Endothelial cell of umbilical vein (primary cell): ENCODE measurements around the gene SFMBT1. TPM values are rescaled to one million over a fixed set of nuclear protein-coding genes. Genes with fewer than 3 reads are reported as not detected.

Experiments used
- BruUV-seq: library from RNA; stranded (reverse); fragments of 400-500 nt; replicated peaks from 2 replicates; lab custom pipeline; 2021; lab: Mats Ljungman, UMichigan
- CTCF ChIA-PET: fragments of 300-600, 350-600 bp; sonication (Branson Sonifier 250); formaldehyde crosslinking; loops from one replicate; lab custom pipeline; 2021; ENCODE audit warnings: antibody characterized with exemption, inconsistent platforms; lab: Charles Lee
- POLR2A ChIA-PET: fragments of 300-600, 350-600 bp; sonication (Branson Sonifier 250); formaldehyde crosslinking; loops from one replicate; lab custom pipeline; 2021; ENCODE audit warnings: antibody characterized with exemption, inconsistent platforms; lab: Charles Lee
- DNase-seq: peaks from one replicate; pipeline ENCODE4 v3.0.0-alpha.2; 2011; ENCODE audit warnings: low read depth, low spot score
- FAIRE-seq: peaks from 2 replicates; lab custom pipeline; 2011; peaks lifted over from hg19 to GRCh38; lab: Jason Lieb, UNC
- H2AFZ ChIP-seq: 2 replicates; pipeline ENCODE4 v1.6.0; 2012; ENCODE audit warnings: low read depth, low read length, control low read depth, inconsistent platforms
- H3K27ac ChIP-seq: 2 replicates; pipeline ENCODE4 v1.5.1; 2011; ENCODE audit warnings: low read depth, mild to moderate bottlenecking, control low read depth, low read length, moderate library complexity; ENCODE audit not compliant: insufficient read depth
- H3K27me3 ChIP-seq, 2 experiments: 2 replicates each; pipeline versions ENCODE4 v1.6.0 to v1.6.1; 2011; ENCODE audit warnings: low read length in 2 of 2, mixed read lengths in 1 of 2; ENCODE audit not compliant: control insufficient read depth in 2 of 2, insufficient read depth in 2 of 2
- H3K36me3 ChIP-seq, 2 experiments: 2 replicates in 1 of 2; 3 replicates in 1 of 2; pipeline ENCODE4 v1.5.1; 2011; ENCODE audit warnings: low read length in 2 of 2, mild to moderate bottlenecking in 1 of 2, moderate library complexity in 1 of 2; ENCODE audit not compliant: control insufficient read depth in 2 of 2, insufficient read depth in 2 of 2; ENCODE audit errors: extremely low read depth in 1 of 2
- H3K4me1 ChIP-seq: 3 replicates; pipeline ENCODE4 v1.5.1; 2011; ENCODE audit warnings: mild to moderate bottlenecking, low read length; ENCODE audit not compliant: control insufficient read depth, insufficient read depth; ENCODE audit errors: extremely low read depth
- H3K4me2 ChIP-seq: 2 replicates; pipeline ENCODE4 v1.6.1; 2011; ENCODE audit warnings: low read length, control low read depth, mixed read lengths; ENCODE audit not compliant: insufficient read depth
- H3K4me3 ChIP-seq, 3 experiments: fragments of 200-600 bp in 1 of 3; sonication (generic), shearing (Covaris generic) in 1 of 3; replicated peaks in 1 of 3; 2 replicates each; pipeline ENCODE4 v1.5.1; 2011 to 2016; ENCODE audit warnings: control low read depth in 3 of 3, low read length in 3 of 3, mild to moderate bottlenecking in 2 of 3, inconsistent platforms in 1 of 3, low read depth in 1 of 3, moderate library complexity in 1 of 3; ENCODE audit not compliant: insufficient read depth in 1 of 3
- H3K79me2 ChIP-seq: 2 replicates; pipeline ENCODE4 v1.6.0; 2012; ENCODE audit warnings: low read length, inconsistent platforms; ENCODE audit not compliant: control insufficient read depth, insufficient read depth
- H3K9ac ChIP-seq: replicated peaks from 2 replicates; pipeline ENCODE3; 2011; ENCODE audit warnings: low read length, control low read depth; ENCODE audit not compliant: insufficient read depth; ENCODE audit errors: extremely low read depth
- H3K9me1 ChIP-seq: replicated peaks from 3 replicates; pipeline ENCODE4 v1.6.0; 2011; ENCODE audit warnings: mild to moderate bottlenecking, low read length; ENCODE audit not compliant: control insufficient read depth, insufficient read depth; ENCODE audit errors: extremely low read depth
- H3K9me3 ChIP-seq: replicated peaks from 2 replicates; pipeline ENCODE4 v1.5.1; 2012; ENCODE audit warnings: low read length, inconsistent platforms; ENCODE audit not compliant: control insufficient read depth, insufficient read depth
- H4K20me1 ChIP-seq: replicated peaks from 2 replicates; pipeline ENCODE3; 2011; ENCODE audit warnings: mild to moderate bottlenecking, low read length; ENCODE audit not compliant: control insufficient read depth, insufficient read depth; ENCODE audit errors: extremely low read depth
- CTCF ChIP-seq, 2 donors: IDR thresholded peaks; 1 replicate in 1 of 2; 2 replicates in 1 of 2; pipeline ENCODE4 v1.5.1; 2011; ENCODE audit warnings: low read length in 2 of 2, mild to moderate bottlenecking in 2 of 2, moderate library complexity in 2 of 2, control low read depth in 1 of 2, inconsistent platforms in 1 of 2, low read depth in 1 of 2; ENCODE audit not compliant: insufficient read depth in 1 of 2; ENCODE audit errors: extremely low read depth in 1 of 2
- EZH2 ChIP-seq: IDR thresholded peaks from 2 replicates; pipeline ENCODE4 v1.6.1; 2012; ENCODE audit warnings: borderline replicate concordance, low read depth, mild to moderate bottlenecking, moderate library complexity, low read length, inconsistent platforms; ENCODE audit not compliant: severe bottlenecking
- FOS ChIP-seq: IDR thresholded peaks from 2 replicates; pipeline ENCODE4 v1.6.1; 2011; ENCODE audit warnings: mild to moderate bottlenecking, low read length, moderate library complexity, borderline replicate concordance; ENCODE audit not compliant: insufficient read depth
- GATA2 ChIP-seq: IDR thresholded peaks from 2 replicates; pipeline ENCODE4 v1.7.0; 2011; ENCODE audit warnings: low read depth, mild to moderate bottlenecking, moderate library complexity, mixed read lengths, low read length; ENCODE audit not compliant: insufficient read length, insufficient read depth
- JUN ChIP-seq: IDR thresholded peaks from 2 replicates; pipeline ENCODE4 v1.6.1; 2011; ENCODE audit warnings: borderline replicate concordance, low read depth; ENCODE audit not compliant: insufficient read length, insufficient read depth
- MAX ChIP-seq: IDR thresholded peaks from 2 replicates; pipeline ENCODE4 v1.6.1; 2011; ENCODE audit not compliant: insufficient read depth, insufficient read length
- MYC ChIP-seq: IDR thresholded peaks from one replicate; pipeline ENCODE4 v1.6.1; 2011; ENCODE audit warnings: mild to moderate bottlenecking, low read depth, low read length
- POLR2A ChIP-seq: IDR thresholded peaks from 2 replicates; pipeline ENCODE4 v1.6.1; 2012; ENCODE audit warnings: low read depth, mild to moderate bottlenecking, control low read depth, low read length
- POLR2AphosphoS5 ChIP-seq: IDR thresholded peaks from 2 replicates; pipeline ENCODE4 v1.6.1; 2012; ENCODE audit warnings: low read depth, mild to moderate bottlenecking, control low read depth, low read length, moderate library complexity; ENCODE audit not compliant: insufficient read depth
- dilution Hi-C: fragments of 300-500 bp; cut with MboI; formaldehyde crosslinking; loops from one replicate; pipeline ENCODE4 v1.15.0; 2019; ENCODE audit warnings: low sequenced_read_pairs; ENCODE audit not compliant: extremely low pct_ligation_motif_present
- intact Hi-C: fragments of 100-400 bp; cut with micrococcal nuclease; formaldehyde crosslinking; loops from one replicate; pipeline ENCODE4 v1.10.0; 2022
- polyA plus RNA-seq, 4 experiments: library from polyadenylated mRNA; depleted of rRNA in 3 of 4; stranded (reverse) in 3 of 4; unstranded in 1 of 4; fragments of >200 nt; gene quantifications; 2 replicates each; pipeline versions ENCODE4 v1.2.1 to v1.2.3, GENCODE V29; 2011 to 2012; ENCODE audit warnings: missing spikeins in 1 of 4
- total RNA-seq: library from RNA; stranded (reverse); gene quantifications from 2 replicates; pipeline ENCODE4 v1.2.3, GENCODE V29; 2021

The SFMBT1 gene
- total and polyA plus RNA-seq, 2 donors (not counting 3 experiments of a cell fraction or from before 2014, with no cell fraction given): 1.8 to 6.0 TPM

GRCh38 chr3:53043738-53044137 lies 2.1 kb downstream of the SFMBT1 start:
- POLR2A ChIA-PET: no interaction called here
- Histone ChIP-seq H3K9me1 (no peaks in the 10 kb centered on the region), H3K36me3 (no peaks in the 10 kb centered on the region), H4K20me1 (no peaks in the 10 kb centered on the region), H3K27ac (no peak overlapping the region), H3K4me3 (no peak overlapping the region), H3K9me3 (no peaks in the 10 kb centered on the region), H3K27me3 (peaks cover 0 to 13% of the 10 kb centered on the region in 2 experiments), H2AFZ (no peak overlapping the region), H3K9ac (no peak overlapping the region), H3K79me2 (no peaks in the 10 kb centered on the region), H3K4me2 (no peak overlapping the region), H3K4me1 (peaks cover 7% of the 10 kb centered on the region)
- dilution Hi-C loops (no loop called here), intact Hi-C loops (no loop called here)
- no peak for FAIRE-seq
- no TSS peak for BruUV-seq
- CTCF ChIA-PET: no interaction called here
- TF ChIP-seq GATA2 (no peak), MYC (no peak), CTCF (IDR thresholded peaks at IDR 0.05; ENCODE audit: extremely low read depth in 1 of 2, insufficient read depth in 1 of 2, low read depth in 1 of 2, low read length in 2 of 2) (no peak), POLR2AphosphoS5 (no peak), MAX (no peak), FOS (no peak), POLR2A (no peak), EZH2 (no peak), JUN (no peak)
- no peak for DNase-seq
